C4-2B (cell line): Measurements from ENCODE around the gene RPS6KL1.

Experiments used
- CTCF ChIP-seq: fragments of 450-650 bp; conservative IDR thresholded peaks from 2 replicates; pipeline ENCODE4 v1.5.1; 2017; ENCODE audit warnings: mild to moderate bottlenecking
- ZFX ChIP-seq: fragments of 450-650 bp; IDR thresholded peaks from 2 replicates; pipeline ENCODE4 v1.6.1; 2017

GRCh38 chr14:74935360-74935680 is 12.3 kb upstream of the RPS6KL1 start:
- no peak for TF ChIP-seq CTCF
- no peak for TF ChIP-seq ZFX
